MCF 10A (cell line): ENCODE results near the gene NKRF. TPM values are rescaled to one million over a fixed set of nuclear protein-coding genes. Genes with fewer than 3 reads are reported as not detected.

ENCODE experiments used
- BruUV-seq: library from RNA; stranded (reverse); fragments of 400-500 nt; replicated peaks from 2 replicates; lab custom pipeline; 2021; lab: Mats Ljungman, UMichigan
- CTCF ChIA-PET: fragments of 300-600 bp; sonication (Branson Sonifier 250); formaldehyde crosslinking; extraction: SDS; loops from one replicate; lab custom pipeline; 2021; ENCODE audit warnings: antibody characterized with exemption, inconsistent platforms; lab: Yijun Ruan, JAX
- POLR2A ChIA-PET: fragments of 300-600, 350-650 bp; sonication (Branson Sonifier 250); formaldehyde crosslinking; extraction: SDS; loops from one replicate; lab custom pipeline; 2020; ENCODE audit warnings: antibody characterized with exemption, inconsistent platforms; lab: Yijun Ruan, JAX
- DNase-seq: peaks from one replicate; pipeline ENCODE4 v3.0.0-alpha.2; 2018; ENCODE audit not compliant: unreplicated experiment
- H3K27ac Mint-ChIP-seq: one replicate; pipeline ENCODE4 v1.8.0; 2022; ENCODE audit warnings: mild to moderate bottlenecking, low read depth, mixed read lengths; ENCODE audit not compliant: unreplicated experiment
- H3K27me3 Mint-ChIP-seq: one replicate; pipeline ENCODE4 v1.8.0; 2022; ENCODE audit warnings: mixed read lengths; ENCODE audit not compliant: insufficient read depth, unreplicated experiment
- H3K36me3 Mint-ChIP-seq: one replicate; pipeline ENCODE4 v1.8.0; 2022; ENCODE audit warnings: mild to moderate bottlenecking, moderate library complexity, mixed read lengths; ENCODE audit not compliant: insufficient read depth, unreplicated experiment
- H3K4me1 Mint-ChIP-seq: one replicate; pipeline ENCODE4 v1.8.0; 2022; ENCODE audit warnings: mixed read lengths; ENCODE audit not compliant: insufficient read depth, unreplicated experiment
- H3K4me3 Mint-ChIP-seq: one replicate; pipeline ENCODE4 v1.8.0; 2022; ENCODE audit warnings: mild to moderate bottlenecking, moderate library complexity, mixed read lengths; ENCODE audit not compliant: unreplicated experiment
- H3K9me3 Mint-ChIP-seq: one replicate; pipeline ENCODE4 v1.8.0; 2022; ENCODE audit warnings: mixed read lengths; ENCODE audit not compliant: unreplicated experiment
- intact Hi-C: fragments of 100-400 bp; cut with micrococcal nuclease; formaldehyde crosslinking; loops from 2 replicates; pipeline ENCODE4 v1.14.1; 2022
- total RNA-seq: library from RNA; stranded (reverse); gene quantifications from 2 replicates; pipeline ENCODE4 v1.2.3, GENCODE V29; 2022
- TF ChIP-seq, protein P1 (sequence below): fragments of 200-600 bp; IDR thresholded peaks from one replicate; pipeline ENCODE4 v1.8.0; 2022; ENCODE audit warnings: antibody characterized with exemption, mild to moderate bottlenecking; ENCODE audit not compliant: unreplicated experiment

Gene NKRF
- total RNA-seq, 1 experiment from 2014 or later = 16.1 TPM

DNA sequence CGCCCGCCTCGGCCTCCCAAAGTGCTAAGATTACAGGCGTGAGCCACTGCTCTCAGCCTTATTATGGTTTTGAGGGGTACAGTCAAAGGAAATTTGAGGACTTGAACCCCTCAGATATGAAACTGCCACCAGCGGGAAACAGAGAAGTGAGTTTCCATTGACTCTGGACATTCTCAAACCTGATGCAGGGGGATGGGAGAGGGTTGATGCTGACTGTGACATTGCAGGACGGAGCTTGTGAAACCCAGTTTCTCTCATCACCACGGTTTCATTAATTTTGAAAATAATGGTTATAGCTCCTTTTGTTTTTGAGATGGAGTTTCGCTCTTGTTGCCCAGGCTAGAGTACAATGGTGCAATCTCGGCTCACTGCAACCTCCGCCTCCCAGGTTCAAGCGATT is 18.2 kb upstream of the NKRF start:
- H3K27me3 Mint-ChIP-seq = no peaks in the 10 kb centered on the region
- intact Hi-C loops = no loop called here

DNA sequence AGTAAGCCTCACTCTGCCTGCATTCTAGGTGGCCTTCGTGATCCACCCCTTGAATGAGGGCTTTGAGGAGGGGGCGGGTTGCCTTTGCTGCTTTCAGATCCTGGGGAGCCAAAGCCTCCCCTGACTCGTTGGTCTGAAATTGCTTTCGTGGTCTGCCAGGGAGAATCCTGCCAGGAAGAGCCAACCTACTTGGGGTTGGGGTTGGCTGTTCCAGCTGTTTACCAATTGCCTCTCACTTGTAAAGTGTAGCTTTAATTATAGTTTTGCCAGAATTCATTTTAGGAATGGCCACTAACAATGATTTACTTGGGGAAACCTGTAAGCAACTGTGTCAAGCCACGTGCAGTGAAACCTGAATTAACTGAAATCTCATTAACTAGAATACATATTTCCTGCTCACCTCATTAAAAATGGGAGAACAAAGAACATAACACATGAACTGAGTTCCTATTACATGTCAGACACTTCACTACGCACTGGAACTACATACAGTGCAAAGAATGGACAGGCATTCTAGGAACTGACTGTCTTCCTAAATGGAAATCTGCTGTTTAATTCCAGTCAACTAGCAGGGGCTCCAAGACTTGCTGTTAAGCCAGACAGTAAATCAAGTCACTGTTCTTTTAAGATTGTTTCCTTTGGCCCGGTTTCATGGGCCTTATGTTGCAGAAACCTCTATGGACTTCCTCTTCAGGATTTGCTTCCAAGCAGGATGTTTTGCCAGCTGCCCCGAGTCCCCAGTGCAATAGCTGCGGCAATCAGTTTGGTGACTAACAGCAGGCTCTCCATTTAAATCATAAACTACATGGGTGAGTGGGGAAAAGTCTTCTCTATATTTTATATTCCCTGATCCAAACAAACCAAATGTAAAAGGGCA is 16.4 kb upstream of the NKRF start:
- H3K4me3 Mint-ChIP-seq = no peak overlapping the region
- H3K27ac Mint-ChIP-seq = no peak overlapping the region
- peak; percentile 29 for DNase-seq
- ChIA-PET POLR2A (no interaction called here), CTCF (interaction anchor here (0.6 kb wide), 1 partner anchor 9 kb away, joined by 3 read pairs; no protein-coding TSS in a partner anchor)
- H3K4me1 Mint-ChIP-seq = no peaks in the 10 kb centered on the region
- H3K36me3 Mint-ChIP-seq = no peaks in the 10 kb centered on the region
- H3K27me3 Mint-ChIP-seq = no peaks in the 10 kb centered on the region
- intact Hi-C loops = no loop called here
- BruUV-seq = no TSS peak
- TF ChIP-seq, protein P1, sequence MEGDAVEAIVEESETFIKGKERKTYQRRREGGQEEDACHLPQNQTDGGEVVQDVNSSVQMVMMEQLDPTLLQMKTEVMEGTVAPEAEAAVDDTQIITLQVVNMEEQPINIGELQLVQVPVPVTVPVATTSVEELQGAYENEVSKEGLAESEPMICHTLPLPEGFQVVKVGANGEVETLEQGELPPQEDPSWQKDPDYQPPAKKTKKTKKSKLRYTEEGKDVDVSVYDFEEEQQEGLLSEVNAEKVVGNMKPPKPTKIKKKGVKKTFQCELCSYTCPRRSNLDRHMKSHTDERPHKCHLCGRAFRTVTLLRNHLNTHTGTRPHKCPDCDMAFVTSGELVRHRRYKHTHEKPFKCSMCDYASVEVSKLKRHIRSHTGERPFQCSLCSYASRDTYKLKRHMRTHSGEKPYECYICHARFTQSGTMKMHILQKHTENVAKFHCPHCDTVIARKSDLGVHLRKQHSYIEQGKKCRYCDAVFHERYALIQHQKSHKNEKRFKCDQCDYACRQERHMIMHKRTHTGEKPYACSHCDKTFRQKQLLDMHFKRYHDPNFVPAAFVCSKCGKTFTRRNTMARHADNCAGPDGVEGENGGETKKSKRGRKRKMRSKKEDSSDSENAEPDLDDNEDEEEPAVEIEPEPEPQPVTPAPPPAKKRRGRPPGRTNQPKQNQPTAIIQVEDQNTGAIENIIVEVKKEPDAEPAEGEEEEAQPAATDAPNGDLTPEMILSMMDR = no peak
- H3K9me3 Mint-ChIP-seq = no peaks in the 10 kb centered on the region

More for the DNA sequence above, 18.2 kb upstream of the NKRF start:
- ChIA-PET POLR2A (no interaction called here), CTCF (interaction anchor here (0.6 to 1.3 kb wide), 2 partner anchors 108 to 115 kb away, joined by 3 read pairs; no protein-coding TSS in a partner anchor)
- BruUV-seq = no TSS peak
- no peaks in the 10 kb centered on the region for H3K36me3 Mint-ChIP-seq
- H3K4me1 Mint-ChIP-seq = no peaks in the 10 kb centered on the region
- DNase-seq = no peak
- H3K27ac Mint-ChIP-seq = no peak overlapping the region
- no peaks in the 10 kb centered on the region for H3K9me3 Mint-ChIP-seq
- TF ChIP-seq, protein P1 = no peak
- H3K4me3 Mint-ChIP-seq = no peak overlapping the region

DNA sequence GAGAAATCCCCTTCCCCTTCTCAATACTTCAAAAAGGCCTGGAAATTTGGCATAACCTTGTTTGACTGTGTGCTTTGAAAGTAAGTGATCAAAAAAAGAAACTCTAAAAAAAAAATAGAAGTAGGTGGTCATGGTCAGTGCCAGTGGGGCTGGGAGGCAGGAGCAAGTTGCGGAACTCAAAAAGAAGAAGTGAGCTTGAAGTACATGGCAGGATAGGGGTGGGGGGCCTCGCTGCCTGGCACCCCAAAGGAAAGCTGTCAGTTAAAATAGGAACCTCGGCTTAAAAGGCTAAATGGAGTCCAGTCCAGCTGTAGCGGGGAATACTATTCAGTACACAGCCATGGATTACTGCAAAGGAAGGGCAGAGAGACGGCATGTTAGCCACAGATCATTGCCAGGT is 12.2 kb upstream of the NKRF start:
- DNase-seq = no peak
- POLR2A ChIA-PET = interaction anchor here (0.6 kb wide), 1 partner anchor 252 kb away, joined by 3 read pairs; no protein-coding TSS in a partner anchor
- Mint-ChIP-seq H3K4me3 (no peak overlapping the region), H3K9me3 (no peaks in the 10 kb centered on the region), H3K4me1 (no peaks in the 10 kb centered on the region), H3K27me3 (peaks cover 17% of the 10 kb centered on the region), H3K27ac (no peak overlapping the region), H3K36me3 (no peaks in the 10 kb centered on the region)
- intact Hi-C loops = loop anchor here (10.0 kb wide), 1 partner anchor 76 kb away; the partner anchor contains the start of gene SEPTIN6
- no TSS peak for BruUV-seq
- TF ChIP-seq, protein P1 = no peak
- CTCF ChIA-PET = interaction anchor here (0.6 to 0.9 kb wide), 2 partner anchors 27 to 161 kb away, joined by 3 to 4 read pairs; no protein-coding TSS in a partner anchor

DNA sequence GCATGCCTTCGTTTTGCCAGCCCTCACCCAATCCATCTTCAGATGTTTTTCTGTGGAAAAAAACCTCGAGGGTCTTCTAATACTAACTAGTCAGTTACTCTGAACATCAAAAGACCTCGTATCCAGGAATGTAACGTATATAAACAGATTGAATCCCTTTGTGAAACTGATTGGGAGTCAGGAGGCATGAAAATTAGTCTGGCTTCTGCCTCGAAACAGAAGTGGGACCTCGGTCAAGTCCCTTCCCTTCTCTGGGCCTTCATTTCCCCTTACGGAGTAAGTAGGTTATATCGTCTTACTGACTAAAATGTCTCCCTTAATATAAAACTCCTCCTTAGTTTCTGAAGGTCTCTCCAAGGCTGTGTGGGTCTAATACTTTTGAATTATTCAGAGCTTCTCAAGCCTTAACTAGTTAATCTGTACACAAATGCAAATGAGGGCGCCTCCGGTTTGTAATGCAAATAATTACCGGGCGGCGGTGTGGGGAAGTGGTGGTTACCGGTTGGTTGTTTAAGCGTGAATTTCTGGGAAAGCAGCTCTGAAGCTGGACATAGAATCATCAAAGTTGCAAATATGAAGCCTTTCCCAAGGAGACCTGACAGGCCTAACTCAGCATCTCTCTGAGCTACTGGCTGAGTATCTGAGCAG is 11.4 kb upstream of the NKRF start:
- Mint-ChIP-seq H3K4me1 (no peaks in the 10 kb centered on the region), H3K27me3 (peaks cover 17% of the 10 kb centered on the region), H3K9me3 (no peaks in the 10 kb centered on the region), H3K4me3 (no peak overlapping the region), H3K27ac (no peak overlapping the region), H3K36me3 (no peaks in the 10 kb centered on the region)
- POLR2A ChIA-PET = interaction anchor here (0.6 kb wide), 2 partner anchors 49 to 253 kb away, joined by 3 to 4 read pairs; no protein-coding TSS in a partner anchor
- CTCF ChIA-PET = interaction anchor here (0.6 to 1.2 kb wide), 5 partner anchors 8 to 162 kb away, joined by 3 to 4 read pairs (median 3); no protein-coding TSS in a partner anchor
- TF ChIP-seq, protein P1 = no peak
- no peak for DNase-seq
- no TSS peak for BruUV-seq
- intact Hi-C loops = loop anchor here (10.0 kb wide), 1 partner anchor 77 kb away; the partner anchor contains the start of gene SEPTIN6
